NCI-H2107 treated with DMSO at 0.1 percent for 48 hours (cell line): ENCODE results near the gene NPTX2.
A peak's percentile ranks its signal among the peaks of the same experiment; 100 is the strongest.

Experiments used
- DNase-seq: peaks from one replicate; lab custom pipeline; 2025; ENCODE audit not compliant: unreplicated experiment; lab: John Stamatoyannopoulos, UW

Gene NPTX2

GRCh38 chr7:98653601-98654310, 36.7 kb downstream of the NPTX2 start:
- no peak for DNase-seq

GRCh38 chr7:98654524-98655272, 37.6 kb downstream of the NPTX2 start:
- no peak for DNase-seq

- no peak for DNase-seq
These were observed 38.5 kb downstream of the NPTX2 start for GRCh38 chr7:98655611-98656010.

- no peak for DNase-seq
These were observed 39.8 kb downstream of the NPTX2 start for GRCh38 chr7:98656899-98657298.

GRCh38 chr7:98657736-98658135, 40.7 kb downstream of the NPTX2 start:
- DNase-seq: no peak

- DNase-seq: no peak
These were observed 42.7 kb downstream of the NPTX2 start for GRCh38 chr7:98659756-98660155.

- DNase-seq: no peak
These were observed 44.5 kb downstream of the NPTX2 start for GRCh38 chr7:98661607-98662006.

- no peak for DNase-seq
These were observed 45.2 kb downstream of the NPTX2 start for GRCh38 chr7:98662289-98662688.

- no peak for DNase-seq
These were observed 47.8 kb downstream of the NPTX2 start for GRCh38 chr7:98664882-98665281.

- DNase-seq: peak; percentile 82
These were observed 51.2 kb downstream of the NPTX2 start for GRCh38 chr7:98668255-98668654.

GRCh38 chr7:98669329-98670000, 52.4 kb downstream of the NPTX2 start:
- no peak for DNase-seq

- DNase-seq: no peak
These were observed 53.1 kb downstream of the NPTX2 start for GRCh38 chr7:98670186-98670585.

GRCh38 chr7:98671733-98672331, 54.7 kb downstream of the NPTX2 start:
- DNase-seq: no peak

GRCh38 chr7:98674461-98674860, 57.4 kb downstream of the NPTX2 start:
- DNase-seq: no peak

GRCh38 chr7:98674881-98675280, 57.8 kb downstream of the NPTX2 start:
- no peak for DNase-seq

GRCh38 chr7:98678215-98678614, 61.1 kb downstream of the NPTX2 start:
- DNase-seq: no peak
